Measurements from ENCODE around the gene CD19. TPM values are rescaled to one million over a fixed set of nuclear protein-coding genes. Genes with fewer than 3 reads are reported as not detected.

The CD19 gene
- total and polyA plus RNA-seq, 10 of the 15 experiments (the other 5 are each of a cell fraction or from before 2014, with no cell fraction given) = 1.2 to 125 (median 77.2) TPM

DNA sequence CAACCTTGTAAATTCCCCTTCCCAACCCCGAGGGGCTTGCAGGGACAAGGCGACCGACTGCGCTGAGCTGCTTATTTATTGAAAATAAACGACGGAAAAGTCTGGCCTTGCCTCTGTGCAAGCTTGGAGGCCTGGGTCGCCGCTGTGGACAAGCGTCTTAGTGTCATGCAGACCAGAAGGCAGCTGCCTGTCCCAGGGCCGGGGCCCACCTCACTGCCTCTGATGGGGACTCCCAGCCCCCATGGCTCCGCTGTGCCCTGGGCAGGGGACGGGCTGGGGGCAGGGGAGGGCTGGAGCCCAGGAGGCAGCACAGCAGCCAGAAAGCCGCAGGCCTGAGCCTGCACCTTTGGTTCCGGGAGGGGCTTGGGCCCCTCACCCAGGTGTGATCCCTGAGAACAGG is 27.4 kb upstream of the CD19 start (continued):
- TF ChIP-seq HDAC6 (IDR thresholded peaks at IDR 0.05; ENCODE audit: unreplicated experiment) (no peak), LARP7 (IDR thresholded peaks at IDR 0.05) (no peak), PML (IDR thresholded peaks at IDR 0.05; ENCODE audit: low read length) (no peak), BMI1 (IDR thresholded peaks at IDR 0.05; ENCODE audit: borderline replicate concordance) (no peak)
- TF ChIP-seq, protein P1, sequence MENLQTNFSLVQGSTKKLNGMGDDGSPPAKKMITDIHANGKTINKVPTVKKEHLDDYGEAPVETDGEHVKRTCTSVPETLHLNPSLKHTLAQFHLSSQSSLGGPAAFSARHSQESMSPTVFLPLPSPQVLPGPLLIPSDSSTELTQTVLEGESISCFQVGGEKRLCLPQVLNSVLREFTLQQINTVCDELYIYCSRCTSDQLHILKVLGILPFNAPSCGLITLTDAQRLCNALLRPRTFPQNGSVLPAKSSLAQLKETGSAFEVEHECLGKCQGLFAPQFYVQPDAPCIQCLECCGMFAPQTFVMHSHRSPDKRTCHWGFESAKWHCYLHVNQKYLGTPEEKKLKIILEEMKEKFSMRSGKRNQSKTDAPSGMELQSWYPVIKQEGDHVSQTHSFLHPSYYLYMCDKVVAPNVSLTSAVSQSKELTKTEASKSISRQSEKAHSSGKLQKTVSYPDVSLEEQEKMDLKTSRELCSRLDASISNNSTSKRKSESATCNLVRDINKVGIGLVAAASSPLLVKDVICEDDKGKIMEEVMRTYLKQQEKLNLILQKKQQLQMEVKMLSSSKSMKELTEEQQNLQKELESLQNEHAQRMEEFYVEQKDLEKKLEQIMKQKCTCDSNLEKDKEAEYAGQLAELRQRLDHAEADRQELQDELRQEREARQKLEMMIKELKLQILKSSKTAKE (IDR thresholded peaks at IDR 0.05; ENCODE audit: low read depth, poor library complexity, severe bottlenecking) = no peak

DNA sequence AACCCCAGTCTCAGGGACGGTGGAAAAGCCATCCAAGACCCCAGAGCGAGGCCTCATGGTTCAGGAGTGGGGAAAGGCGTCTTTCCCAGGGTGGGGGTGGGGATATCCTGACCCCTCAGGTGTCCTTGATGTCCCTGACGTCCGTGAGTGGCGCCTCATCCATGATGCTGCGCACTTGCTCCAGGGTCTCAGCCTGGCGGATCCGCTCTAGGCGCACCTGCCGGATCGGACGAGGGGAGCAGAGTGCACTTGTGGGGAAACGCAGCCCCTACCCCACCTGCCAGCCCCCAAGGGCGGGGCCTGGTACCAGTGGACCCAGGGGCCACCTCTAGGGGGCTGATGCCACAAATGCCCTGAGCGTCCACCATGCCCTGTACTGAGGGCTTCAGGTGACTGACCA is 26.9 kb upstream of the CD19 start:
- no peak overlapping the region for H3K4me3 ChIP-seq
- H2AFZ ChIP-seq (ENCODE audit: control insufficient read depth, low read depth, low read length) = no peak overlapping the region
- intact Hi-C loops (cut with micrococcal nuclease; ENCODE audit: unreplicated experiment) (no loop called here), in situ Hi-C loops (cut with MboI) (no loop called here)
- H3K4me2 ChIP-seq (ENCODE audit: control insufficient read depth, insufficient read depth) = no peak overlapping the region
- no peak for TF ChIP-seq KDM1A (IDR thresholded peaks at IDR 0.05; ENCODE audit: borderline replicate concordance)
- H4K20me1 ChIP-seq (ENCODE audit: control insufficient read depth, insufficient read depth) = no peaks in the 10 kb centered on the region
- ChIA-PET RAD21 (ENCODE audit: unreplicated experiment) (no interaction called here), SMC1A (ENCODE audit: uncharacterized antibody, unreplicated experiment) (no interaction called here), CTCF (no interaction called here), POLR2A (no interaction called here)
- no peak overlapping the region for H3K9ac ChIP-seq (ENCODE audit: control insufficient read depth, insufficient read depth, low read length)
- FAIRE-seq (no peak), ATAC-seq (no peak), DNase-seq (ENCODE audit: low read depth, low spot score) (no peak)
- H3K4me1 ChIP-seq (ENCODE audit: control insufficient read depth, insufficient read depth, low read length) = no peaks in the 10 kb centered on the region
- no peak overlapping the region for H3K27ac ChIP-seq (ENCODE audit: control insufficient read depth, insufficient read depth)
- peaks cover 6 to 8% of the 10 kb centered on the region in 2 experiments; a peak in 3 of 4 replicates for H3K36me3 ChIP-seq (ENCODE audit: control insufficient read depth in 2 of 2, insufficient read depth in 2 of 2, low read length in 1 of 2)
- H3K79me2 ChIP-seq (ENCODE audit: control insufficient read depth, insufficient read depth, low read length) = no peaks in the 10 kb centered on the region
- H3K9me3 ChIP-seq (replicated peaks; ENCODE audit: control insufficient read depth, insufficient read depth, low read length) = no peaks in the 10 kb centered on the region
- H3K27me3 ChIP-seq (replicated peaks in 1 of 2; ENCODE audit: control insufficient read depth in 2 of 2, insufficient read depth in 2 of 2, low read length in 1 of 2) = no peaks in the 10 kb centered on the region
- BruUV-seq (replicated peaks) = no TSS peak
- 95% methylated on average over 16 of the region's 16 CpGs for WGBS (ENCODE audit: insufficient coverage, insufficient replicate concordance, low lambda C conversion rate, missing lambda C conversion rate)

Data from GM12878 (cell line).